HG03280 (cell line): ENCODE data around the gene PCED1B.

Experiments used
- ATAC-seq: cut with Tn5 transposase; IDR thresholded peaks from one replicate; pipeline ENCODE4 v1.9.1; 2021; ENCODE audit warnings: mild to moderate bottlenecking, moderate library complexity; ENCODE audit not compliant: unreplicated experiment

PCED1B gene

DNA sequence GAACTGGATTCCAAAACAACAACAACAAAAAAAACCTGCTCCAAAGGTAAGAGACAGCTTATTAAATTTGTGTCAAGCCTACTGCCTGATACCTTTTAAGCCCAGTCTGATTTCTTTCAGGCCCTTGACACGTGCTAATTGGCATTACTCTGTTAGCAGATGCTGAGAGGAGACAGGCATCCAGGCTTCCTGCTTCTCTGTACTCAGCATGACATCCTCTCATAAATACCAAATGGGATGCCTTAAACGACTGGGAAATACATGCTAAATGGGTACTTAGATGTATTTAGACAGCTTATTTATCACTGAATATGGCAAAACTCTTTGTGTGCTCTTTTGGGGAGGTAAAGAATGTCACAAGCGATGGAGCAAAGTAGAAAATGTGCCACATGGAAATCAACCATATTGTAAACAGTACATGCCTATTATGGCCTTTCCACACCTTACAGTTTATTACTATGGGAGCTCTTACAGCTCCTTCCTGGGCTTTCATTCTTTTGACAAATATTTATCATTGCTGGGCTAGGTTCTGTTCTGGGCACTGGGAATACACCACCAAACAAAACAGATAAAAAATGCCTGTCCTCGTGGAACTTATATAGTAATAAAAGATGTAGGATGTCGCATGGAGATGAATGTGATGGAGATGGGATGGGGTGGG, 11.5 kb upstream of the PCED1B start:
- no peak for ATAC-seq

DNA sequence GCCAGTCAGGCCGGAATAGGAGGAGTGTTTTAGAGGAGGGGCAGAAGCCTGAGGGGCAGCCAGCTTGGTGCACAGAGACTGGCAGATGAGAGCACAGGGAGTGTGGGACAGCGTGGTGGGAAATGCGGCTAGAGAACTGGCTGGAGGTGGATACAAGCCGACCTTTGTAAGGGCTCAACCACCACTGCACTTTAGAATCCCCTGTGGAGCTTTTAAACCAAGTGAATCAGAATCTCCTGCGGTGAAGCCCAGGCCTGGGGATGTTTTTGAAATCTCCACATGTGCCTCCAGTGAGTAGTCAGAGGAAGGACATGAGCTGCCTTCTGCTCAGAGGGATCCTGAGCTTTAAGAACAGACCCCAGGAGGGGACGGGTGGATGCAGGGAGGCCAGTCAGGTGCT, 10.9 kb upstream of the PCED1B start:
- ATAC-seq, result no peak

DNA sequence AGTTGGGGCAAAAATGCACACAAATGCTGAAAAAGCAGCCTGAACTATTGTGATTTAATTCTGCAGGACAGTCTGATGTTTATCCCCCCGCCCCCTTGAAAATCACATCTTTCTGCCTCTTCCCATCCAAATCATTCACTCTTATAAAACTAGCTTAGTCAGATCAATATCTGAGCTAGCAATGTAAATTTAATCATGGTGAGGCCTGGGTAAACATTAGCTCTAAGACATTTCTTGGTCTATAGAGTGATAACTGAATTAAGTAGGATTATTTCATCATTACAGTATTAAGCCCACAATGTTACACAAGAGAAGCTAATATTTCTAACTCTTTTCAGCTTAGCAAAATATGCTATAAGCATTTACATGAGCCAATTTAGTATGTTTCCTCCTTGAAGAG, 9.1 kb upstream of the PCED1B start:
- no peak for ATAC-seq

DNA sequence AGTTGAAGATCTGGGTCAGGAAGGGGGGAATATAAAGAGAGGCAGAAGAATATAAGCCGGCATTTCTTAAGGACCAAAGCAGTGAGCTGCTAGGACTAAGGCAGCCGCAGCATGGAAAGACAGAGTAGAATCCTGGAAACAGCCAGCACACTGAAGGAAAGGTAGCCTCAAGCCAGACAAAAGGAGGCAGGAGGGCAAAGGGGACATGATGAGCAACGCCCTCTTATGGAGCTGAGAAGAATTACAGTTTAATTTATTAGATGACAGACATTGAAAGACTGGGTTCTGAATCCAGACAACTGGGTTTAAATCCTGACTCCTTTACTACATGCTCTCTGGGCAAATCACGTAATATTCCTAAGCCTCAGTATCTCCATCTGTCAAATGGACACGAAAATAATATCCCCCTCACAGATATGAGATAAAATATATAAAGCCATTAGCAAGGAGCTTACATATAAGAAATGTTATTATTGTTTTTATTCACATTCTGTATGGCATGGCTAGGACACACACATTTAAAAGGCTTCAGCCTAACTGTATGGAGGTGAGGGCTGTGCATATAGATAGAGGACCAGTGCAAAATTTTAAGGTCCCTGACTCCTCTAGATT, 8.1 kb upstream of the PCED1B start:
- ATAC-seq, result no peak

DNA sequence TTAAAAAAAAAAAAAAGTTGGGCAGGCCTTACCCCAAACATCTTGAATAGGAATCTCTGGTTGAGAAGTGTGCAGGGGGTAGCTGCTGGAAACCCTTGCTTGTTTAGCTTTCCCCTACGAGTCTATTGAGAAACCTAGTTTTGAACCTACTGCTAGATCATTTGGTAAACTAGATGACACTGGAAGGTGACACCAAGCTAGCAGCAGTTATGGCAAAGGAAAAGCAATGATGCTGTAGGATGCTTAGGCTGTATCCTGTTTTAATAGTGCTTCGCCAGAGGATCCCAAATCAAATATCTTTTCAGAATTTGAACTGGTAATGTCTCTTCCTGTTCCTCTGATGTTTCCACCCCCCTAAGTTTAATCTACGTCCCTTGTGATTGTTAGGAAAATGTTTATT, 5.5 kb upstream of the PCED1B start:
- no peak for ATAC-seq

DNA sequence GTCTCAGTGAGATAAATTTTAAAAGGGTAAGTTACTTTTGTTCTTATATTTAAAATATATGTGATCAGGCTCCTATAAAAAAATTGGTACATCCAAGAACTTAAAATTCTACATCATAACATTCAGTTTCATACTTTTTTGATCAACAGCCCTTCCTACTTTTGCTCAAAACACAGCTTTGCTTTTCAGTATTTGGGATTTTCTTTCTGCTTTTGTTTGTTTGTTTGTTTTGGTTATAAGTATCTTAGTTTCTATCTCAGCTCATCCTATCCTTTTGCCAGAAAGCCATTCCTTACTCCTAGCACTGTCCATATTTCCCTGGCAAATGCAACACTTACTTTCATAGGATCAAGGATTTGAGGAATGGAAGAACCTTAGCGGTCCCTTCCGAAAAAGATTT, 4.7 kb upstream of the PCED1B start:
- ATAC-seq, result no peak

DNA sequence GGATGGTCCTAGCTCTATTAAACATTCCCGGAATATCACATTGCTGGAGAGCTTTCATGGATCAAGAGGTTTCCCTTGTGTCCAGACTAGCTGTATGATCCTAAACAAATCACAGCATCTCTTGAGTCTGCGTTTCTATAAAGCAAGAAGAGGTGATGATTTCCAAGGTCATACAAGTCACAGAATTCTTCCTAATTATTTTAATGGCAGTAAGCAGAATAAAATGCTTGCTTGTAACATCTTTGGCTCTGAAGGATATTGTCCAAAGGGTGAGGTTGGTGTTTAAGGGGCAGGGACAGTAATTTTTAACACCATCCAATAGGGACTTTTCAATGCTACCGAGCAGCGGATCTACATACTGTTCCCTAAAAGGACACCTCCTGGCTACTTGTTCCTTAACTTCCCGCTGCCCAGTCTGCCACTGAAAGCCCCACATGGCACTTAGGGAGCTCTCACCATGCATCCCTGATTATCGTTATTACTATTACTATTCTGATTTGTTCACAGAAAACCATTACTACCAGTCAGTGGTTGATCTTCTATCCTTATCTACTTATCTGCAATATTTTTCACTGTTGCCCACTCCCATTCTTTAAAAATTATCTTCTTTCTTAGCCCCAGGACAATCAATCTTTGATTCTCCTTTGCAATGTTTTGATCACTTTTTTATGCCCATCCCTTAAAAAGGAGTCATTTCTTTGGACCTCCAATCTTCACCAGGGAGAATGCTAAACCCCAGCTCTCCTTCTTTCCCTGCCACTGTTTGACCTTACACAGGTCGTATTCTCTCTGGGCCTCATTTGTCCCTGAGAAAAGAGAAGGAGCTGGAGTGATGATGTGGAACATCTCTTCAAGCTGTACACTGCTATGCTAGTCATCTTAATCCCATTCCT, 4.0 kb upstream of the PCED1B start:
- ATAC-seq, result no peak

DNA sequence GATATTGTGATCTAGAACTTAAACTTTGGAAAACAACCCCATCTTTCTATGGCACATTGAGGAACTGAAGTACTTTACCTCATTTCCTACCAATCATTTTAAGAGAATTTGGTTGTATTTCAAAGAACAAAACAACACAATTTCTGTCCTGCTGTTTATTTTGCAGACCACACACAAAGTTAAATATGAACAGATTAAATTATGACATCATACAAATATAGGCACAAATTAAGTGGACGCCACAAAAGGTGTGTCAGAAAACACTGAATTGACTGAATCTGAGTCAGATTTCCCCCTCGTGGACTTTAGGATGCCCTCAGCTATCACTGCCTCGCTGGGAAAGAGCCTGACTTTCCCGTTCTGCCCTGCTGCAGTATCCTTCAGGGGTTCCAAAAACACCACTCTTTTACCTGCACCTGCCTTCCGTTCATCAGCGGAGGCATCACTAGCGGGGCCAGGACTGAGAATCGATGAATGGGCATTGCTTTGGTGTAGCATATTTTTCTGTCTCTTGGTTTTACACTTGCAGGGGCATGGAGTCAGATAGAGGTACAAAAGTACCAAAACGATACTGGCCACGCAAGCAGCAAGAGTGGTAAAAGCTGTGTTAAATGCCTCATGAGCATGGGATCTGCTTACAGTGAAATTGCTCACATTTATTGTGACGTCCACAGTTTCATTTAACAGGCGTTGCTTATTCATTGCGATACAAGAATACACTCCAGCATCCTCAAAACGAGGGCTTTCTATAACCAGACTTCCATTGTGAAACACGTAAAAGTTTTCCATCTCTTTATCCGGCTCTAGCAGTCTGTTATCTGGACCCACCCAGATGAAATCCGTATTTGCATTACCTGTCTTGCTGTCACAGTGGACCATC, 2.0 kb upstream of the PCED1B start:
- ATAC-seq, result no peak

DNA sequence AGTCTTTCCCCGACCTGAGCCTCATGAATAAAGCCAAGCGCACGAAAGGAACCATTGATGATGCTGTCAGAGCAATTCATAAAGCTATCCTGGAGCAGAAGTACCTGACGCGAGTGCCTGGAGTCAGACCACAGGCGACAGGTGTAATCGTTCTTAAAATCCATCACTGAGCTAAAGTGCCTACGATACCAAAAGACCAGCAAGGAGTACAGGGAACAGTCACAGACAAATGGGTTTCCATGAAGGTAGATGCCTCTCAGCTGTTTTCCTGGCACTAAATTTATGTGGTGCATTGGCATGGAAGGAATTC, 1.4 kb upstream of the PCED1B start:
- no peak for ATAC-seq

DNA sequence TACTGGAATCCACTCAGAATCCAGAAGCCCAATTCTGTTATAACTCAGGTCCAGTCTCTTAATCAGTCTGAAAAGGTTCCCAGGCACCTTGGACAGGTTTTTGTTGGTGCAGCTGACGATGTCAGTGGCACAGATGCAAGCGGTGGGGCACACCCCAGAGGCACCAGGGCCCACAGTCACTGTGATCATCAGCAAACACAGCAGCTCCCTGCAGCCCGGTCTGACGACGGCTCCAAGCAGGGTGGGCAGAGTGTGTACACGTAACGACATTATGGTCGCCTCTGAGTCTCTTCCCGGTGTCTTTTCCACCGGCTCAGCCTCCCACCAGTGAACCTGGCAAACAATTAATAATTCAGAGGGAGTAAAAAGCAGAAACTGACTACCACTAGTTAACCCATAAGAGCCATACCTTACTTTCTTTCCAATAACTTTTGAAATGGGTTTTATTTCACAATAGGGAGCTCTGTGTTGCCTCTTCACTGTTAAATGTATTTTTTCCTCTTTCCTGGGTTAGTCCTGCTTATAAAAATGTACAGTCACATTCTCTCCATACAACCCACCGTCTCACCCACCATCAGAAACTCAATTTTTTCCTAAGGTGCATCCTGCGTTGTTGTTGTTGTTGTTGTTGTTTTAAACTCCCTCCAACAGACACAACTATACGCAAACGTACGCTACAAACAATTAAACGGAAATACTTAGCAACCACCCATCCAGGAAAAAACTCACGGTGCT, 521 bp upstream of the PCED1B start:
- ATAC-seq, result no peak

DNA sequence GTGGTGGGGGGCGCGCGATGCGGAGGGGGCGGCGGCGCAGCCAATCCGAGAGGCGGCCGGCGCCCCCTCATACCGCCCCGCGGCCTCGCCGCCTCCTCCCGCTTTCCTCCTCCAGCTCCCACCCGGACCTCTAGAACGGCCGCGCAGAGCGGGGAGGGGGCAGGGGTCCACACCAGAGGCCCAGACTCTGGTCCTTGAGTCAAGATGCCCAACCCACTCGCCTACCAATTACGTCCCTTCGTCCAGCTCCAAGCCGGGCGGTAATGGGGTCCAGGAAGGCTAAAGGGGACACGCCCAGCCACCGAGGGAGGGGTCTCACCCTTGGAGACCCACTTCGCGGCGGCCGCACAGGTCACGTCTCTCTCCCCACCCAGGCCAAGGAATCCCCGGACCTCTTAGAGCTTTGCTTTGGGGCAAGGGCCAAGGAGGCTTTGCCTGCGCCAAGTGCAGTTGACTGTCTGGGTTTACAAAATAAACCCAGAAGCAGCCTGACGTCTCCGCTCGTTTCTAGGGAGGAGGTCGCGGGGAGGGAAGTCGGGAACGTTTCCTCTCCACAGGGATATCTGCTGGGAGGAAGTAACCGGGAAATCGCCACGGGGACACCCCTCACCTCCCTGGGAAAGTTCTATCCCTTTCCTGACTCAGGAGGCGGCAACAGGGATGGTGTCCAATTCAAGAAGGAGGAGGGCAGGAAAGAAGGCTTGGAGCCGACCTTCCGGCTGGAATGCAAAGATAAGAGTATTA, 732 bp downstream of the PCED1B start:
- peak; percentile 10 for ATAC-seq

DNA sequence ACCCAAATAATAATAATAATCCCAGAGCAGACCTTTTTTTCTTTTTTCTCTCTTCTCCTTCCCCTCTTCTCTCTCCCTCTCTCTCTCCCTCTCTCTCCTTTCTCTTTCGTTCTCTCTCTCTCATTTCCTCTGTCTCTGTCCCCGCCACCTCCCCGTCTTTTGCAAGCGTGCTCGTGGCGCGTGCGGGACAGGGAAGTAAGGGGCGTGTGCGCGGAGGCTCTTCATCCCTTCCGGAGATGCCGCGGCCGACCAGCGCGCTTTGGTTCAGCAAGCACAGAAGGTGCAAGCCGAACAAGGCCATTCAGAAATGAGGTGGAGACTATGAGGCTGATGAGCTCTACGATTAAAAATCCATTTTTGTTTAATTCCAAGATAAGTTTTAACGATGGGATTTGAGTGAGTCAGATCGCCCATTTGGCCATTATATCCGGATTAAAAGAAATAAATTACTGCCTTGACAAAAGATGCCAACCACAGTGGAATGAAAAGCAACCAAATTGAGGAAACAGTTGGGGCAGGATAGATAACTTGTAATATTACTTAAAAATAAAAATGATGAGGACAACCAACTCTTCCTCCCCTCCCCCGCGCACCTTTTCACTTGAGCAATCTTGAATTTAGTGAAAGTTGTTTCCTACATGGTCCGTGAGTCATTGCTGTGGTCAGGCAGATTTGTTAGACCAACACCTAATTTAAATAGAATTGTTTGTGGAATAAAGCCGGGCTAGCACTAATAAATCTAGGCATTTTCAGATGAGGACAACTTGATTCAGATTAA, 1.5 kb downstream of the PCED1B start:
- ATAC-seq, result no peak

DNA sequence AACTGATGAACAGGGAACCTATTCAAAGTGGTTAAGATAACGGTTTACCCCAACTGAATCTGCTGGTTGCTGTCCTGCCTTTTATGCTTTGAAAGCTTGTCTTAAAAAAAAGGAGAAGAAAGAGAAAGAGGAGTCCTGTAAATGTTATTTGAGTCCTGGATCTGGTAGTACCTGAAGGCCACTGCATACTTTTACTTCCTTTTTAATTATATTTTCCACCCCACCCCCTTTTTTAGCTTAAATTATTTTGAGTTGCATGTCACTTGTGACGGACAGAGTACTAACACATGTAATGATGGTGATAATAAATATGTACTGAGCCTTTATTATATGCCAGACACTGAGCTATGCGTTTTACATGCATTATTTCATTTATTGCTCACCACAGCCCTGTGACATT, 2.9 kb downstream of the PCED1B start:
- no peak for ATAC-seq

DNA sequence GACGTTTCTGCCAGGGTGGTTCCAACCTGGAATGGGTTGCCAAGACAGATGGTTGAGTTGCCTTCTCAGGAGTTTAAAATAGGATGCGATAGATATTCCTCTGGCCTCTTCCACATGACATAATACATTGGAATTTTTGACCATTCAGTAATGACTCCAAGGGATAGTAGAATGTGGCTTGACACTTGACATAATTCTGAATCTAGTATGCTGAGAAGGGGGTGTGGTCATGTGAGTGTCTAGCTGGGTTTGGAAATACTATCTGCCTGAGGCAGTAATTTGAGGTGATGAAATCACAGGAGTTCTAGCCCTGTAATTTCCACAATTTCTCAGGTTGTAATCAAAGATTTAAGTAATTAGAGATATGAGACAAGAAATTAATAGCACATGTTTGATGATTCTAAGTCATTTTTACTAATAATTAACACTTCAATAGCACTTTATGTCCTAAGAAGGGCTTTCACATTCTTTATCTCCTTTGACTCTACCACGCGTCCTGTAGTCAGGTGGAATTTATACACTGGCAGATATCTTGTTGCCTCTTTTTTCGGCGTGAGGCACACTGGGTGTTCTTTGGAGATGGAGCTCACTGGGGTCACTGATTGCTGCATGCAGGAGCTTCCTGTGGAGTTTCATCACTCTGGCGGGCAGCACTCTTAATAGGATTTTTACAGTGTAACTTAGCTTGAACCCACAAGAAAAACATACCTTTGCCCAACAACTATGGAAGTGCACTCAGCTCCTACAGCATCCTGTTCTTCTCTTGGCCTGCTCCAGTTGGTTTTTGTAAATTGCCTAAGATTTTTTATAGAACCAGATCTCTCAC, 3.6 kb downstream of the PCED1B start:
- ATAC-seq, result no peak

DNA sequence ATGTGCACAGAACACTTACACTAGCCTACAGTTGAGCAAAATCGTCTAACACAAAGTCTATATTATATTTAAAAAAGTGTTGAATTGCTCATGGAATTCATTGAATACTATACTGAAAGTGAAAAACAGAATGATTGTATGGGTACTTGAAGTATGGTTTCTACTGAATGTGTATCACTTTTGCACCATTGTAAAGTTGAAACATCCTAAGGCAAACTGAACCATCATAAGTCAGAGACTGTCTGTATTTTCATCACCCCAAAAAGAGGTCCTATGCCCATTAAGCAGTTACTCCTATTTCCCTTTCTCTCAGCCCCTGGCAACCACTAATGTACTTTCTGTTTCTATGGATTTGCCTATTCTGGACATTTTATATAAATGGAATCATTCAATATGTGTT, 4.8 kb downstream of the PCED1B start:
- no peak for ATAC-seq

DNA sequence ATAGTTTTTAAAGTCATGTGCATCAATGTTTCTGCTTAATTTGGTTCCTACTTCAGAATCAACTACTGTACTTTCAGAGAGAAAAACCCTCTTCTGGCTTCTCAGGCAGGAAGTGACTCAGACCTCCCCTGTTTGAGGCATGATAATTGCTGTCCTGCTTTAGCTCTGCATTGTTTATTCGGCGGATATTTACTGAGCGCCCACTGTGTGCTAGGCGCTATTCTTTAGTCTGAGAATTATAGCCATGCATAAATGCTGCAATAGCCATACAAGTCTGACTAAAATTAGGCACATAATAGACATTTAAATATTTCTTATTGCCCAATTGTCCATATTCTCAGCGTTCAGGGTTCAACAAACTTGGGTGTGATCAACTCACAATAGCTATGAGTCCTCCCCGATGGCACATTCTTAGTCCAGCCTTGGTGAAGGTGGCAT, 6.4 kb downstream of the PCED1B start:
- ATAC-seq, result no peak

DNA sequence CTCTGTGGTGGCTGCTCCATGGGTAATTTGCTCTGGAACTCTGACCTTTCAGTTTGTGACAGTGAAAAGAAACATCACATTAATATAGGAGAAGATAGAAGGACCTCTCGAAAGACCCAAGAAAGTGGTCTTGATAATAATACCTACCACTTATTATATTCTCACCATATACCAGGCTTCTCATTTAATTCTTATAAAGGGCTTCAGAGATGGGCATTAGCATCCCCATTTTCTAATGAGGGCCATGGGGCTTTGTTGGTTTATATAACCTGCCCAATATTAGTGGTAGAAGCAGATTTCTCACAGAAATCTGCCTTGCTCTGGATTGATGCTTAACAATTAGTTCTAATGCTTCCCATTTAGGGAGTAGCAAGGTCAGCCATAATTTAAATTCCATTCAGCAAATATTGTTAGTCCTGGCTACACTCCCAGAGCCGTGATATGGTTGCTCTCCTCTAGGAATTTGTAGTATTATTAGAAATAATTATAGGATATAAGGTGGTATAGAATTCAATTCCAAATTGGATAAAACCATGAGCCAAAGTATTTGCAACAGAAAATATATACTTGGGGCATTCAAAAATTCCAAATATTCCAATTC, 7.8 kb downstream of the PCED1B start:
- ATAC-seq, result no peak
